Neuronal stem cell (in vitro differentiated cells): ENCODE data around the gene GNG12.
A peak's percentile ranks its signal among the peaks of the same experiment; 100 is the strongest.

Source experiments
- DNase-seq: peaks from one replicate; pipeline ENCODE4 v3.0.0-alpha.2; 2013; ENCODE audit warnings: low spot score
- H2AFZ ChIP-seq: one replicate; pipeline ENCODE4 v1.6.1; 2013; ENCODE audit warnings: mild to moderate bottlenecking, low read length, inconsistent platforms
- H2AK5ac ChIP-seq: 2 replicates; pipeline ENCODE4 v1.6.1; 2013; ENCODE audit warnings: low read depth, mild to moderate bottlenecking, inconsistent platforms, low read length, moderate library complexity, mixed read lengths
- H2BK120ac ChIP-seq: 2 replicates; pipeline ENCODE4 v1.6.1; 2013; ENCODE audit warnings: low read depth, mild to moderate bottlenecking, inconsistent platforms, low read length, moderate library complexity, mixed read lengths
- H2BK12ac ChIP-seq: one replicate; pipeline ENCODE4 v1.6.1; 2013; ENCODE audit warnings: low read length, inconsistent platforms
- H2BK15ac ChIP-seq: 2 replicates; pipeline ENCODE4 v1.6.1; 2013; ENCODE audit warnings: mild to moderate bottlenecking, low read length, inconsistent platforms, mixed read lengths
- H2BK5ac ChIP-seq: one replicate; pipeline ENCODE4 v1.6.1; 2013; ENCODE audit warnings: inconsistent platforms, mild to moderate bottlenecking, low read length, moderate library complexity
- H3K14ac ChIP-seq: one replicate; pipeline ENCODE4 v1.6.1; 2013; ENCODE audit warnings: low read length, inconsistent platforms
- H3K18ac ChIP-seq: 2 replicates; pipeline ENCODE4 v1.6.1; 2013; ENCODE audit warnings: low read length, inconsistent platforms
- H3K23ac ChIP-seq: 2 replicates; pipeline ENCODE4 v1.6.1; 2013; ENCODE audit warnings: low read depth, mild to moderate bottlenecking, mixed read lengths, low read length, inconsistent platforms; ENCODE audit not compliant: poor library complexity
- H3K27ac ChIP-seq: replicated peaks from 3 replicates; pipeline ENCODE4 v1.5.1; 2013; ENCODE audit warnings: low read length, inconsistent platforms
- H3K27me3 ChIP-seq, 3 experiments: 2 replicates each; pipeline ENCODE4 v1.6.1; 2013; ENCODE audit warnings: low read length in 3 of 3, mild to moderate bottlenecking in 2 of 3, inconsistent platforms in 1 of 3, low read depth in 1 of 3, mixed read lengths in 1 of 3, moderate library complexity in 1 of 3; ENCODE audit not compliant: control insufficient read depth in 3 of 3, insufficient read depth in 3 of 3
- H3K36me3 ChIP-seq, 2 donors: replicated peaks in 1 of 2; 2 replicates each; pipeline ENCODE4 v1.6.1; 2013; ENCODE audit warnings: low read length in 2 of 2; ENCODE audit not compliant: control insufficient read depth in 2 of 2, insufficient read depth in 2 of 2
- H3K4ac ChIP-seq: 2 replicates; pipeline ENCODE4 v1.6.1; 2013; ENCODE audit warnings: inconsistent platforms, mild to moderate bottlenecking, low read length, moderate library complexity
- H3K4me1 ChIP-seq, 2 donors: 1 replicate in 1 of 2; 2 replicates in 1 of 2; pipeline ENCODE4 v1.6.1; 2013; ENCODE audit warnings: low read length in 2 of 2, low read depth in 1 of 2; ENCODE audit not compliant: control insufficient read depth in 2 of 2, insufficient read depth in 1 of 2
- H3K4me2 ChIP-seq: one replicate; pipeline ENCODE4 v1.6.1; 2013; ENCODE audit warnings: mild to moderate bottlenecking, low read length, inconsistent platforms; ENCODE audit not compliant: insufficient read depth, poor library complexity, severe bottlenecking
- H3K4me3 ChIP-seq, 2 donors: 2 replicates each; pipeline ENCODE4 v1.5.1; 2013; ENCODE audit warnings: low read length in 2 of 2, mild to moderate bottlenecking in 2 of 2, inconsistent platforms in 1 of 2, moderate library complexity in 1 of 2
- H3K79me1 ChIP-seq: one replicate; pipeline ENCODE4 v1.6.1; 2013; ENCODE audit warnings: low read depth, mild to moderate bottlenecking, inconsistent platforms, low read length, moderate library complexity
- H3K9ac ChIP-seq: one replicate; pipeline ENCODE4 v1.6.1; 2013; ENCODE audit warnings: mild to moderate bottlenecking, low read depth, low read length, inconsistent platforms; ENCODE audit not compliant: poor library complexity
- H3K9me3 ChIP-seq, 2 donors: replicated peaks in 1 of 2; 2 replicates each; pipeline versions ENCODE3 to v1.6.1; 2013; ENCODE audit warnings: low read length in 2 of 2, mild to moderate bottlenecking in 2 of 2, inconsistent platforms in 1 of 2, low read depth in 1 of 2, mixed read lengths in 1 of 2, moderate library complexity in 1 of 2; ENCODE audit not compliant: control insufficient read depth in 2 of 2, insufficient read depth in 1 of 2
- H4K8ac ChIP-seq: one replicate; pipeline ENCODE4 v1.6.1; 2013; ENCODE audit warnings: low read depth, mild to moderate bottlenecking, inconsistent platforms, low read length, moderate library complexity
- H4K91ac ChIP-seq: one replicate; pipeline ENCODE4 v1.6.1; 2013; ENCODE audit warnings: low read length, low read depth, mild to moderate bottlenecking, inconsistent platforms; ENCODE audit not compliant: poor library complexity
- WGBS, 2 donors: extraction: QIAGEN DNeasy Blood & Tissue Kit; methylation state at CpG; one replicate each; pipeline ENCODE4 v1.1.7; 2013; ENCODE audit warnings: missing lambda C conversion rate in 2 of 2, mixed read lengths in 1 of 2; ENCODE audit not compliant: insufficient read length in 2 of 2, insufficient replicate concordance in 1 of 2; ENCODE audit errors: extremely low coverage in 2 of 2; 5-methylcytosine and 5-hydroxymethylcytosine counted together

The GNG12 gene

GRCh38 chr1:67743072-67743725 is 90.1 kb downstream of the GNG12 start:
- no CpG with 5 or more reads among the region's 3 CpGs for WGBS, 2 donors
- H3K4me1 ChIP-seq, result peaks cover 5 to 6% of the 10 kb centered on the region in 2 donors
- no peak overlapping the region for H4K8ac ChIP-seq
- H2AFZ ChIP-seq, result no peak overlapping the region
- no peak overlapping the region for H3K4ac ChIP-seq
- H3K27ac ChIP-seq, result no peak overlapping the region
- H3K4me2 ChIP-seq, result no peak overlapping the region
- H3K23ac ChIP-seq, result no peak overlapping the region
- no peak overlapping the region for H3K9ac ChIP-seq
- no peaks in the 10 kb centered on the region for H3K79me1 ChIP-seq
- no peak overlapping the region for H3K4me3 ChIP-seq
- DNase-seq, result no peak
- H2BK120ac ChIP-seq, result no peak overlapping the region
- H2BK12ac ChIP-seq, result no peak overlapping the region
- no peak overlapping the region for H3K18ac ChIP-seq
- no peak overlapping the region for H3K14ac ChIP-seq
- H3K27me3 ChIP-seq, result no peaks in the 10 kb centered on the region
- H3K36me3 ChIP-seq, result no peaks in the 10 kb centered on the region
- H2BK15ac ChIP-seq, result no peak overlapping the region
- no peak overlapping the region for H2AK5ac ChIP-seq
- no peak overlapping the region for H4K91ac ChIP-seq
- no peaks in the 10 kb centered on the region for H3K9me3 ChIP-seq
- H2BK5ac ChIP-seq, result no peak overlapping the region

GRCh38 chr1:67741736-67742135 is 91.5 kb downstream of the GNG12 start:
- H4K8ac ChIP-seq, result no peak overlapping the region
- H3K4ac ChIP-seq, result no peak overlapping the region
- peak overlapping the region in 1 of 2 donors; percentile 56 for H3K4me3 ChIP-seq
- no peaks in the 10 kb centered on the region for H3K36me3 ChIP-seq
- H2BK5ac ChIP-seq, result no peak overlapping the region
- no peak overlapping the region for H2BK120ac ChIP-seq
- H3K9ac ChIP-seq, result no peak overlapping the region
- no peak overlapping the region for H2AK5ac ChIP-seq
- no peaks in the 10 kb centered on the region for H3K79me1 ChIP-seq
- no peak overlapping the region for H3K27ac ChIP-seq
- no peak overlapping the region for H3K23ac ChIP-seq
- H3K9me3 ChIP-seq, result no peaks in the 10 kb centered on the region
- no peak overlapping the region for H2BK12ac ChIP-seq
- H4K91ac ChIP-seq, result no peak overlapping the region
- H3K4me2 ChIP-seq, result no peak overlapping the region
- peaks cover under 1 to 1% of the 10 kb centered on the region in 2 donors for H3K4me1 ChIP-seq
- no CpG with 5 or more reads among the region's 1 CpG for WGBS, 2 donors
- H3K27me3 ChIP-seq, result no peaks in the 10 kb centered on the region
- no peak overlapping the region for H2AFZ ChIP-seq
- H3K18ac ChIP-seq, result no peak overlapping the region
- H2BK15ac ChIP-seq, result no peak overlapping the region
- no peak for DNase-seq
- H3K14ac ChIP-seq, result no peak overlapping the region

- no peak overlapping the region for H2BK120ac ChIP-seq
- no peaks in the 10 kb centered on the region for H3K36me3 ChIP-seq
Measured at GRCh38 chr1:67741121-67741520, 92.1 kb downstream of the GNG12 start.

GRCh38 chr1:67740543-67740942 is 92.7 kb downstream of the GNG12 start:
- WGBS, 2 donors, result no CpG with 5 or more reads among the region's 3 CpGs
- no peak overlapping the region for H2BK5ac ChIP-seq
- H3K79me1 ChIP-seq, result no peaks in the 10 kb centered on the region

More at GRCh38 chr1:67741121-67741520, 92.1 kb downstream of the GNG12 start:
- Histone ChIP-seq H2AFZ (no peak overlapping the region), H2AK5ac (no peak overlapping the region), H3K4ac (no peak overlapping the region), H2BK5ac (no peak overlapping the region), H3K9me3 (no peaks in the 10 kb centered on the region), H3K27me3 (no peaks in the 10 kb centered on the region), H3K4me2 (no peak overlapping the region), H3K23ac (no peak overlapping the region), H3K27ac (no peak overlapping the region), H4K8ac (no peak overlapping the region), H4K91ac (no peak overlapping the region), H2BK15ac (no peak overlapping the region), H3K4me3 (no peak overlapping the region), H3K4me1 (peaks cover 6 to 7% of the 10 kb centered on the region in 2 donors), H3K18ac (no peak overlapping the region), H3K9ac (no peak overlapping the region), H3K14ac (no peak overlapping the region), H2BK12ac (no peak overlapping the region), H3K79me1 (no peaks in the 10 kb centered on the region)
- no CpG with 5 or more reads among the region's 3 CpGs for WGBS, 2 donors
- no peak for DNase-seq

More at GRCh38 chr1:67740543-67740942, 92.7 kb downstream of the GNG12 start:
- Histone ChIP-seq H4K91ac (no peak overlapping the region), H2BK120ac (no peak overlapping the region), H2BK15ac (no peak overlapping the region), H3K4me1 (peaks cover 9 to 11% of the 10 kb centered on the region in 2 donors), H3K36me3 (no peaks in the 10 kb centered on the region), H4K8ac (no peak overlapping the region), H2BK12ac (no peak overlapping the region), H3K4me2 (no peak overlapping the region), H3K4ac (no peak overlapping the region), H3K14ac (no peak overlapping the region), H3K18ac (no peak overlapping the region), H3K23ac (no peak overlapping the region), H3K9ac (no peak overlapping the region), H3K27me3 (no peaks in the 10 kb centered on the region), H2AK5ac (no peak overlapping the region), H3K4me3 (no peak overlapping the region), H3K27ac (no peak overlapping the region), H2AFZ (no peak overlapping the region), H3K9me3 (no peaks in the 10 kb centered on the region)
- DNase-seq, result no peak
